CD14-positive monocyte (primary cell): ENCODE data around the gene SULT1B1. TPM values are rescaled to one million over a fixed set of nuclear protein-coding genes. Genes with fewer than 3 reads are reported as not detected.

Source experiments
- DNase-seq, 3 donors: peaks; one replicate each; pipeline ENCODE4 v3.0.0-alpha.2; 2011 to 2022
- H2AFZ ChIP-seq: 2 replicates; pipeline ENCODE4 v1.6.0; 2012; ENCODE audit warnings: mild to moderate bottlenecking, low read depth, low read length, inconsistent platforms; ENCODE audit not compliant: insufficient read depth, poor library complexity, severe bottlenecking
- H3K27ac ChIP-seq, 2 donors: 1 replicate in 1 of 2; 2 replicates in 1 of 2; pipeline ENCODE4 v1.5.1; 2012 to 2013; ENCODE audit warnings: low read length in 2 of 2, control low read depth in 1 of 2, inconsistent platforms in 1 of 2, low read depth in 1 of 2, mild to moderate bottlenecking in 1 of 2
- H3K27me3 ChIP-seq, 2 donors: one replicate each; pipeline versions ENCODE4 v1.6.0 to v1.6.1; 2011 to 2013; ENCODE audit warnings: low read length in 2 of 2; ENCODE audit not compliant: control insufficient read depth in 2 of 2, insufficient read depth in 2 of 2
- H3K36me3 ChIP-seq, 2 donors: replicated peaks in 1 of 2; 1 replicate in 1 of 2; 2 replicates in 1 of 2; pipeline versions ENCODE4 v1.5.1 to v1.6.1; 2012 to 2013; ENCODE audit warnings: low read length in 2 of 2, control low read depth in 1 of 2, inconsistent platforms in 1 of 2, mild to moderate bottlenecking in 1 of 2; ENCODE audit not compliant: insufficient read depth in 2 of 2, control insufficient read depth in 1 of 2
- H3K4me1 ChIP-seq, 2 donors: 1 replicate in 1 of 2; 2 replicates in 1 of 2; pipeline versions ENCODE4 v1.5.1 to v1.6.1; 2012 to 2013; ENCODE audit warnings: low read length in 2 of 2, control low read depth in 1 of 2, inconsistent platforms in 1 of 2, mild to moderate bottlenecking in 1 of 2, moderate library complexity in 1 of 2; ENCODE audit not compliant: insufficient read depth in 2 of 2, control insufficient read depth in 1 of 2
- H3K4me2 ChIP-seq: replicated peaks from 2 replicates; pipeline ENCODE3; 2012; ENCODE audit warnings: low read length, moderate library complexity, mild to moderate bottlenecking; ENCODE audit not compliant: poor library complexity, severe bottlenecking; ENCODE audit errors: extremely low read depth
- H3K4me3 ChIP-seq, 3 experiments: fragments of 200-600 bp in 1 of 3; sonication (generic) in 1 of 3; replicated peaks in 1 of 3; 1 replicate in 2 of 3; 2 replicates in 1 of 3; pipeline ENCODE4 v1.5.1; 2011 to 2013; ENCODE audit warnings: low read length in 3 of 3, mild to moderate bottlenecking in 3 of 3, control low read depth in 2 of 3, low read depth in 2 of 3, inconsistent platforms in 1 of 3, moderate library complexity in 1 of 3
- H3K79me2 ChIP-seq: 2 replicates; pipeline ENCODE4 v1.6.0; 2012; ENCODE audit warnings: mild to moderate bottlenecking, control low read depth, inconsistent platforms, low read length, moderate library complexity; ENCODE audit not compliant: insufficient read depth
- H3K9ac ChIP-seq: 2 replicates; pipeline ENCODE4 v1.6.0; 2017; ENCODE audit warnings: low read length, mild to moderate bottlenecking; ENCODE audit not compliant: insufficient read depth, poor library complexity, severe bottlenecking
- H3K9me3 ChIP-seq, 2 donors: replicated peaks in 1 of 2; 1 replicate in 1 of 2; 2 replicates in 1 of 2; pipeline versions ENCODE4 v1.5.1 to v1.6.1; 2012 to 2013; ENCODE audit warnings: low read length in 2 of 2, control low read depth in 1 of 2; ENCODE audit not compliant: control insufficient read depth in 1 of 2, insufficient read depth in 1 of 2
- H4K20me1 ChIP-seq: 2 replicates; pipeline ENCODE4 v1.6.0; 2012; ENCODE audit warnings: mild to moderate bottlenecking, low read length, control low read depth, moderate library complexity; ENCODE audit not compliant: insufficient read depth
- H3K27ac Mint-ChIP-seq, 7 donors: one replicate each; pipeline ENCODE4 v1.8.0; 2020; ENCODE audit warnings: mild to moderate bottlenecking in 7 of 7, mixed read lengths in 7 of 7, moderate library complexity in 6 of 7, inconsistent platforms in 2 of 7
- H3K27me3 Mint-ChIP-seq, 3 donors: one replicate each; pipeline ENCODE4 v1.8.0; 2021 to 2022; ENCODE audit warnings: low read depth in 3 of 3, mild to moderate bottlenecking in 3 of 3, mixed read lengths in 3 of 3, moderate library complexity in 3 of 3, inconsistent platforms in 1 of 3
- H3K36me3 Mint-ChIP-seq, 2 donors: one replicate each; pipeline ENCODE4 v1.8.0; 2020; ENCODE audit warnings: mixed read lengths in 2 of 2, inconsistent platforms in 1 of 2, mild to moderate bottlenecking in 1 of 2
- H3K4me1 Mint-ChIP-seq: one replicate; pipeline ENCODE4 v1.8.0; 2020; ENCODE audit warnings: mild to moderate bottlenecking, mixed read lengths
- H3K4me3 Mint-ChIP-seq, 2 donors: one replicate each; pipeline ENCODE4 v1.8.0; 2020; ENCODE audit warnings: mild to moderate bottlenecking in 2 of 2, mixed read lengths in 2 of 2, moderate library complexity in 1 of 2
- H3K9me3 Mint-ChIP-seq, 7 donors: one replicate each; pipeline ENCODE4 v1.8.0; 2020 to 2022; ENCODE audit warnings: mixed read lengths in 7 of 7, mild to moderate bottlenecking in 6 of 7, moderate library complexity in 6 of 7, inconsistent platforms in 2 of 7
- CTCF ChIP-seq: fragments of 200-600 bp; IDR thresholded peaks from one replicate; pipeline ENCODE4 v1.8.0; 2022; ENCODE audit warnings: antibody characterized with exemption, mild to moderate bottlenecking
- WGBS: methylation state at CpG from one replicate; pipeline ENCODE4 v1.1.5; 2013; ENCODE audit warnings: missing lambda C conversion rate; ENCODE audit not compliant: insufficient coverage; 5-methylcytosine and 5-hydroxymethylcytosine counted together
- intact Hi-C, 2 donors: fragments of 100-400 bp; cut with micrococcal nuclease; formaldehyde crosslinking; loops; one replicate each; pipeline versions ENCODE4 v1.15.0 to v1.15.1; 2023
- polyA plus RNA-seq, 3 donors: library from polyadenylated mRNA; depleted of rRNA in 1 of 3; unstranded in 2 of 3; stranded (reverse) in 1 of 3; fragments of 300-500 nt in 2 of 3; fragments of >200 nt in 1 of 3; fragmentation: Illumina TruSeq in 2 of 3; gene quantifications; 1 replicate in 2 of 3; 2 replicates in 1 of 3; pipeline ENCODE4 v1.2.3, GENCODE V29; 2012 to 2021

The SULT1B1 gene
- polyA plus RNA-seq, 3 donors = 3.4 to 15.6 (median 11.2) TPM

DNA sequence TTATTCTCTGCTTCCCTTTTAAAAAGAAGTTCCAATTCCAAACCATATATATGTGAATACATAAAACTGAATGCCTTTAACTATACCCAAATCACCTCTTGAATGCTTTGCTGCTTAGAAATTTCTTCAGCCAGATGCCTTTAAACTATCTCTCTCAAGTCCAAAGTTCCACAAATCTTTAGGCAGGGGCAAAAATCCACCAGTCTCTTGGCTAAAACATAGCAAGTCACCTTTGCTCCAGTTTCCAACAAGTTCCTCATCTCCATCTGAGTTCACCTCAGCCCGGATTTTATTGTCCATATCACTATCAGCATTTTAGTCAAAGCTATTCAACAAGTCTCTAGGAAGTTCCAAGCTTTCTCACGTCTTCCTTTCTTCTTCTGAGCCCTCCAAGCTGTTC, 49.8 kb downstream of the SULT1B1 start:
- peaks cover 15% of the 10 kb centered on the region for H3K4me1 Mint-ChIP-seq
- Histone ChIP-seq H3K27me3 (no peaks in the 10 kb centered on the region), H2AFZ (no peak overlapping the region), H3K9me3 (peaks cover 0 to 14% of the 10 kb centered on the region in 2 donors), H3K4me1 (peaks cover 15 to 17% of the 10 kb centered on the region in 2 donors), H3K79me2 (no peaks in the 10 kb centered on the region), H3K36me3 (no peaks in the 10 kb centered on the region), H3K4me2 (no peak overlapping the region), H4K20me1 (no peaks in the 10 kb centered on the region), H3K27ac (no peak overlapping the region), H3K4me3 (no peak overlapping the region), H3K9ac (no peak overlapping the region)
- no peak for DNase-seq
- no peak overlapping the region for H3K4me3 Mint-ChIP-seq
- intact Hi-C loops = no loop called here
- H3K9me3 Mint-ChIP-seq = peaks cover 0 to 10% (median 5%) of the 10 kb centered on the region in 7 donors
- H3K27ac Mint-ChIP-seq = peak overlapping the region in 1 of 7 donors; percentile 45
- no peaks in the 10 kb centered on the region for H3K36me3 Mint-ChIP-seq
- WGBS = 92% methylated on average over 2 of the region's 2 CpGs
- H3K27me3 Mint-ChIP-seq = no peaks in the 10 kb centered on the region
- TF ChIP-seq CTCF = no peak

DNA sequence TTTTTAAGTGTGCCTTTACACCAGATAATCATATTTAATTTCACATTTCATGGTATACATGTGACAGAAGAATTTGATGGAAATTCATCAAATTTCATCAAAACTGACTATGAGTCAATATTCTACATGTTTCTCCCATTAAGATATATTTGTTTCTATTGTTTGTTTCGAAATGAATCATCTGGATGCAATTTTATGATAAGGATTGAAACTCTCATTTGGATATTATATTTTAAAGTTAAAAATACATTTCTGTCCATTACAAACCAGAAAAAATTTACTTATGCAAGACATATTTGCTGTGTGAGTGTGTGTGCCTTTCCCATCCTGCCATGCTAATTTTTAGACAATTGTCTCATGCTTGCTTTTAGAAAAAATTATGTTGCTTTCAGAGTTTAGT, 52.2 kb downstream of the SULT1B1 start:
- intact Hi-C loops = no loop called here
- H3K36me3 Mint-ChIP-seq = no peaks in the 10 kb centered on the region
- peaks cover 0 to 10% (median 5%) of the 10 kb centered on the region in 7 donors for H3K9me3 Mint-ChIP-seq
- peaks cover 3 to 4% of the 10 kb centered on the region in 2 donors for H3K4me1 ChIP-seq
- no peak overlapping the region for H3K4me3 ChIP-seq
- H3K27me3 ChIP-seq = no peaks in the 10 kb centered on the region
- no peaks in the 10 kb centered on the region for H3K27me3 Mint-ChIP-seq
- H3K27ac ChIP-seq = no peak overlapping the region
- H3K36me3 ChIP-seq = no peaks in the 10 kb centered on the region
- no CpG with 5 or more reads among the region's 1 CpG for WGBS
- no peak overlapping the region for H2AFZ ChIP-seq
- H3K4me3 Mint-ChIP-seq = no peak overlapping the region
- H3K9me3 ChIP-seq = peaks cover 0 to 14% of the 10 kb centered on the region in 2 donors
- no peak for TF ChIP-seq CTCF
- H4K20me1 ChIP-seq = no peaks in the 10 kb centered on the region
- no peak overlapping the region for H3K4me2 ChIP-seq
- no peaks in the 10 kb centered on the region for H3K79me2 ChIP-seq
- H3K9ac ChIP-seq = no peak overlapping the region
- peaks cover 5% of the 10 kb centered on the region for H3K4me1 Mint-ChIP-seq
- H3K27ac Mint-ChIP-seq = no peak overlapping the region
- no peak for DNase-seq
